NCI-H2196 treated with DMSO at 0.1 percent for 48 hours (cell line): ENCODE measurements around the gene TRPM6.
"Not testable (repeated sequence)": the region's sequence is repeated elsewhere in the genome, so short reads cannot be mapped to it uniquely, and the experiment has no call there.

Experiments
- DNase-seq: peaks from one replicate; lab custom pipeline; 2025; ENCODE audit not compliant: unreplicated experiment; lab: John Stamatoyannopoulos, UW

Gene TRPM6

GRCh38 chr9:74860247-74860646, 27.5 kb downstream of the TRPM6 start:
- DNase-seq = not testable (repeated sequence)

GRCh38 chr9:74859786-74860185, 27.9 kb downstream of the TRPM6 start:
- no peak for DNase-seq

GRCh38 chr9:74858751-74859414, 28.8 kb downstream of the TRPM6 start:
- no peak for DNase-seq

- no peak for DNase-seq
Measured at GRCh38 chr9:74856989-74857388, 30.7 kb downstream of the TRPM6 start.

GRCh38 chr9:74855072-74855471, 32.6 kb downstream of the TRPM6 start:
- no peak for DNase-seq

GRCh38 chr9:74853024-74853423, 34.7 kb downstream of the TRPM6 start:
- not testable (repeated sequence) for DNase-seq

GRCh38 chr9:74848153-74848525, 39.6 kb downstream of the TRPM6 start:
- no peak for DNase-seq

GRCh38 chr9:74847478-74848152, 40.1 kb downstream of the TRPM6 start:
- no peak for DNase-seq

GRCh38 chr9:74846766-74847165, 41.0 kb downstream of the TRPM6 start:
- no peak for DNase-seq

- DNase-seq = no peak
Measured at GRCh38 chr9:74838351-74838750, 49.4 kb downstream of the TRPM6 start.

GRCh38 chr9:74824654-74825053, 63.1 kb downstream of the TRPM6 start:
- DNase-seq = no peak

GRCh38 chr9:74821636-74822035, 66.1 kb downstream of the TRPM6 start:
- DNase-seq = no peak

GRCh38 chr9:74817816-74818215, 69.9 kb downstream of the TRPM6 start:
- no peak for DNase-seq

- no peak for DNase-seq
Measured at GRCh38 chr9:74817281-74817810, 70.4 kb downstream of the TRPM6 start.

- DNase-seq = no peak
Measured at GRCh38 chr9:74810200-74810599, 77.5 kb downstream of the TRPM6 start.

GRCh38 chr9:74804018-74804385, 83.7 kb downstream of the TRPM6 start:
- DNase-seq = no peak

GRCh38 chr9:74803376-74804017, 84.2 kb downstream of the TRPM6 start:
- no peak for DNase-seq

GRCh38 chr9:74800226-74800625, 87.5 kb downstream of the TRPM6 start:
- DNase-seq = no peak

- no peak for DNase-seq
Measured at GRCh38 chr9:74795803-74796202, 91.9 kb downstream of the TRPM6 start.

GRCh38 chr9:74795081-74795480, 92.6 kb downstream of the TRPM6 start:
- DNase-seq = no peak

- DNase-seq = no peak
Measured at GRCh38 chr9:74784506-74784905, 103.2 kb downstream of the TRPM6 start.

GRCh38 chr9:74783408-74783807, 104.3 kb downstream of the TRPM6 start:
- no peak for DNase-seq
